IMR-90 (cell line): ENCODE data around the gene DRICH1. TPM values are rescaled to one million over a fixed set of nuclear protein-coding genes. Genes with fewer than 3 reads are reported as not detected.

Experiments
- ATAC-seq: fragments of 200-7000 bp; cut with Tn5 transposase; 2 replicates; pipeline ENCODE4 v1.9.1; 2020; ENCODE audit warnings: low read depth, mild to moderate bottlenecking, moderate library complexity
- BruUV-seq: library from RNA; stranded (reverse); fragments of 400-500 nt; replicated peaks from 2 replicates; lab custom pipeline; 2021; lab: Mats Ljungman, UMichigan
- CTCF ChIA-PET: fragments of 300-600 bp; formaldehyde crosslinking; extraction: SDS; loops from one replicate; lab custom pipeline; 2021; ENCODE audit warnings: antibody characterized with exemption; lab: Yijun Ruan, JAX
- POLR2A ChIA-PET: fragments of 300-600 bp; sonication (Branson Sonifier 250); formaldehyde crosslinking; loops from one replicate; lab custom pipeline; 2022; ENCODE audit warnings: antibody characterized with exemption; ENCODE audit not compliant: unreplicated experiment; lab: Charles Lee
- DNase-seq: peaks from one replicate; pipeline ENCODE4 v3.0.0; 2013
- H2AFZ ChIP-seq: replicated peaks from 2 replicates; pipeline ENCODE3; 2013; ENCODE audit warnings: low read length, mild to moderate bottlenecking; ENCODE audit not compliant: poor library complexity
- H2AK5ac ChIP-seq: 2 replicates; pipeline ENCODE4 v1.6.1; 2013; ENCODE audit warnings: low read depth, low read length, inconsistent platforms
- H2AK9ac ChIP-seq: replicated peaks from 2 replicates; pipeline ENCODE3; 2013; ENCODE audit warnings: mild to moderate bottlenecking, low read depth, low read length, moderate library complexity; ENCODE audit not compliant: poor library complexity
- H2BK120ac ChIP-seq: 2 replicates; pipeline ENCODE4 v1.6.1; 2013; ENCODE audit warnings: low read depth, low read length, inconsistent platforms
- H2BK15ac ChIP-seq: 3 replicates; pipeline ENCODE4 v1.6.1; 2013; ENCODE audit warnings: low read depth, low read length, inconsistent platforms
- H2BK20ac ChIP-seq: 2 replicates; pipeline ENCODE4 v1.6.1; 2013; ENCODE audit warnings: low read depth, mild to moderate bottlenecking, inconsistent platforms, low read length, moderate library complexity
- H2BK5ac ChIP-seq: 2 replicates; pipeline ENCODE4 v1.6.1; 2013; ENCODE audit warnings: mild to moderate bottlenecking, low read depth, low read length, inconsistent platforms; ENCODE audit not compliant: poor library complexity, severe bottlenecking
- H3K14ac ChIP-seq: replicated peaks from 2 replicates; pipeline ENCODE4 v1.6.1; 2013; ENCODE audit warnings: low read depth, low read length, inconsistent platforms
- H3K18ac ChIP-seq: 2 replicates; pipeline ENCODE4 v1.6.1; 2013; ENCODE audit warnings: low read depth, low read length, control low read depth
- H3K23ac ChIP-seq: 2 replicates; pipeline ENCODE4 v1.6.1; 2013; ENCODE audit warnings: low read depth, low read length, inconsistent platforms
- H3K27ac ChIP-seq: 2 replicates; pipeline ENCODE4 v1.5.1; 2013; ENCODE audit warnings: mild to moderate bottlenecking, control low read depth, low read length; ENCODE audit not compliant: insufficient read depth
- H3K27me3 ChIP-seq: 2 replicates; pipeline ENCODE4 v1.6.1; 2013; ENCODE audit warnings: low read length; ENCODE audit not compliant: control insufficient read depth, insufficient read depth
- H3K36me3 ChIP-seq: 2 replicates; pipeline ENCODE4 v1.6.1; 2013; ENCODE audit warnings: low read length, mixed read lengths; ENCODE audit not compliant: control insufficient read depth, insufficient read depth
- H3K4ac ChIP-seq: 2 replicates; pipeline ENCODE4 v1.6.1; 2013; ENCODE audit warnings: low read depth, low read length, inconsistent platforms
- H3K4me1 ChIP-seq: 2 replicates; pipeline ENCODE4 v1.6.1; 2013; ENCODE audit warnings: low read length, mixed read lengths; ENCODE audit not compliant: control insufficient read depth, insufficient read depth
- H3K4me2 ChIP-seq: 2 replicates; pipeline ENCODE4 v1.6.1; 2013; ENCODE audit warnings: low read depth, mild to moderate bottlenecking, control low read depth, low read length, moderate library complexity
- H3K4me3 ChIP-seq: 2 replicates; pipeline ENCODE4 v1.5.1; 2013; ENCODE audit warnings: low read depth, mild to moderate bottlenecking, control low read depth, low read length, moderate library complexity; ENCODE audit not compliant: insufficient read depth
- H3K56ac ChIP-seq: 2 replicates; pipeline ENCODE4 v1.6.1; 2013; ENCODE audit warnings: low read length, inconsistent platforms; ENCODE audit not compliant: insufficient read depth; ENCODE audit errors: extremely low read depth
- H3K79me1 ChIP-seq, 2 experiments: 2 replicates each; pipeline ENCODE4 v1.6.1; 2013; ENCODE audit warnings: low read length in 2 of 2, inconsistent platforms in 1 of 2, low read depth in 1 of 2
- H3K9ac ChIP-seq: 2 replicates; pipeline ENCODE4 v1.6.1; 2013; ENCODE audit warnings: low read depth, low read length, control low read depth
- H3K9me1 ChIP-seq: 2 replicates; pipeline ENCODE4 v1.6.1; 2013; ENCODE audit warnings: low read length, inconsistent platforms; ENCODE audit not compliant: insufficient read depth
- H3K9me3 ChIP-seq: 2 replicates; pipeline ENCODE4 v1.6.1; 2013; ENCODE audit warnings: low read length; ENCODE audit not compliant: control insufficient read depth, insufficient read depth
- H4K20me1 ChIP-seq: 2 replicates; pipeline ENCODE4 v1.6.1; 2013; ENCODE audit warnings: low read length, inconsistent platforms; ENCODE audit not compliant: insufficient read depth
- H4K5ac ChIP-seq: 2 replicates; pipeline ENCODE4 v1.6.1; 2013; ENCODE audit warnings: mild to moderate bottlenecking, low read depth, low read length, control low read depth
- H4K8ac ChIP-seq, 2 experiments: 2 replicates each; pipeline ENCODE4 v1.6.1; 2013; ENCODE audit warnings: low read depth in 2 of 2, low read length in 2 of 2, control low read depth in 1 of 2, inconsistent platforms in 1 of 2
- H4K91ac ChIP-seq: 2 replicates; pipeline ENCODE4 v1.6.1; 2013; ENCODE audit warnings: low read depth, low read length, inconsistent platforms; ENCODE audit not compliant: insufficient read depth
- BHLHE40 ChIP-seq: fragments of 150-350 bp; IDR thresholded peaks from 2 replicates; pipeline ENCODE4 v1.6.1; 2016; ENCODE audit warnings: mild to moderate bottlenecking, low read depth, low read length
- RAD21 ChIP-seq: IDR thresholded peaks from 2 replicates; pipeline ENCODE4 v1.6.1; 2012; ENCODE audit warnings: low read length, improper control_type of control experiment
- SMC3 ChIP-seq: fragments of 150-350 bp; IDR thresholded peaks from 2 replicates; pipeline ENCODE4 v1.6.1; 2016; ENCODE audit warnings: low read depth, mild to moderate bottlenecking, antibody characterized with exemption, low read length, moderate library complexity
- WGBS, 2 experiments: methylation state at CpG; one replicate each; pipeline versions ENCODE4 v1.1.5 to v1.1.7; 2013; ENCODE audit warnings: missing lambda C conversion rate in 2 of 2; ENCODE audit not compliant: insufficient read length in 1 of 2; ENCODE audit errors: extremely low coverage in 2 of 2; 5-methylcytosine and 5-hydroxymethylcytosine counted together
- dilution Hi-C: fragments of 300-500 bp; cut with HindIII; formaldehyde crosslinking; loops from one replicate; pipeline ENCODE4 v1.14.3; 2018; ENCODE audit warnings: low sequenced_read_pairs; ENCODE audit not compliant: unreplicated experiment
- in situ Hi-C: fragments of 300-500 bp; cut with MboI; formaldehyde crosslinking; loops from 3 replicates; pipeline ENCODE4 v1.14.3; 2019; ENCODE audit warnings: low sequenced_read_pairs, inconsistent platforms, mixed read lengths
- intact Hi-C: fragments of 100-400 bp; cut with micrococcal nuclease; formaldehyde crosslinking; loops from 2 replicates; pipeline ENCODE4 v1.10.0; 2022
- polyA plus RNA-seq, 3 experiments: library from polyadenylated mRNA; depleted of rRNA; stranded (reverse); fragments of >200 nt; gene quantifications; 2 replicates each; pipeline ENCODE4 v1.2.3, GENCODE V29; 2012; ENCODE audit warnings: low replicate concordance in 1 of 3
- total RNA-seq: library from RNA; depleted of rRNA; stranded (reverse); fragments of >200 nt; gene quantifications from 2 replicates; pipeline ENCODE4 v1.2.3, GENCODE V29; 2012

DRICH1 gene
- total and polyA plus RNA-seq, 2 of the 4 experiments (the other 2 are of a cell fraction): 0.14 TPM; not detected in 1

GRCh38 chr22:23569716-23570115 lies 62.4 kb downstream of the DRICH1 start:
- BruUV-seq: no TSS peak
- ATAC-seq: no peak
- CTCF ChIA-PET: no interaction called here

More at GRCh38 chr22:23569716-23570115, 62.4 kb downstream of the DRICH1 start:
- Histone ChIP-seq H2BK120ac (no peak overlapping the region), H2AFZ (no peak overlapping the region), H2BK5ac (no peak overlapping the region), H4K91ac (no peak overlapping the region), H2AK5ac (no peak overlapping the region), H3K27ac (no peak overlapping the region), H3K27me3 (peaks cover 31% of the 10 kb centered on the region), H2AK9ac (no peak overlapping the region), H3K36me3 (no peaks in the 10 kb centered on the region), H3K4ac (no peak overlapping the region), H3K23ac (no peak overlapping the region), H3K9me3 (no peaks in the 10 kb centered on the region), H4K5ac (no peak overlapping the region), H3K14ac (no peak overlapping the region), H4K20me1 (no peaks in the 10 kb centered on the region), H2BK15ac (no peak overlapping the region), H3K9me1 (no peaks in the 10 kb centered on the region), H4K8ac (no peak overlapping the region), H3K4me2 (no peak overlapping the region), H3K4me1 (no peaks in the 10 kb centered on the region), H2BK20ac (no peak overlapping the region), H3K4me3 (no peak overlapping the region), H3K9ac (no peak overlapping the region), H3K79me1 (no peaks in the 10 kb centered on the region), H3K56ac (no peak overlapping the region), H3K18ac (no peak overlapping the region)
- no peak for DNase-seq
- dilution Hi-C loops (no loop called here), intact Hi-C loops (no loop called here), in situ Hi-C loops (no loop called here)
- POLR2A ChIA-PET: no interaction called here
- TF ChIP-seq SMC3 (no peak), BHLHE40 (no peak), RAD21 (no peak)
- WGBS, 2 experiments: 72% methylated on average over 2 of the region's 10 CpGs; no CpG with 5 or more reads in 1 of the 2 experiments
